Dendritic cell treated with granulocyte-macrophage colony-stimulating factor and Interleukin-4, amounts not matched to agents 40 ng/mL and 50 ng/mL, for 4 days (primary cell): ENCODE data around the gene CKS1B.

Source experiments
- H3K27ac Mint-ChIP-seq: one replicate; pipeline ENCODE4 v1.8.0; 2022; ENCODE audit warnings: mild to moderate bottlenecking, mixed read lengths
- H3K27me3 Mint-ChIP-seq: one replicate; pipeline ENCODE4 v1.8.0; 2022; ENCODE audit warnings: mild to moderate bottlenecking, mixed read lengths
- H3K36me3 Mint-ChIP-seq: one replicate; pipeline ENCODE4 v1.8.0; 2022; ENCODE audit warnings: low read depth, mixed read lengths
- H3K4me1 Mint-ChIP-seq: one replicate; pipeline ENCODE4 v1.8.0; 2022; ENCODE audit warnings: low read depth, mixed read lengths
- H3K4me3 Mint-ChIP-seq: one replicate; pipeline ENCODE4 v1.8.0; 2022; ENCODE audit warnings: mild to moderate bottlenecking, moderate library complexity, mixed read lengths
- H3K9me3 Mint-ChIP-seq: one replicate; pipeline ENCODE4 v1.8.0; 2022; ENCODE audit warnings: mixed read lengths
- intact Hi-C: fragments of 100-400 bp; cut with micrococcal nuclease; formaldehyde crosslinking; loops from one replicate; pipeline ENCODE4 v1.15.0; 2022

The CKS1B gene

GRCh38 chr1:154963643-154964042 lies 10.8 kb upstream of the CKS1B start:
- Mint-ChIP-seq H3K9me3 (no peaks in the 10 kb centered on the region), H3K36me3 (peaks cover 83% of the 10 kb centered on the region)

GRCh38 chr1:154964359-154964758 lies 10.1 kb upstream of the CKS1B start:
- Mint-ChIP-seq H3K9me3 (no peaks in the 10 kb centered on the region), H3K27me3 (no peaks in the 10 kb centered on the region), H3K27ac (no peak overlapping the region), H3K4me1 (peaks cover 45% of the 10 kb centered on the region), H3K36me3 (peaks cover 83% of the 10 kb centered on the region), H3K4me3 (no peak overlapping the region)
- intact Hi-C loops: loop anchor here (5.0 to 10.0 kb wide), 2 partner anchors 33 to 120 kb away; no protein-coding TSS in a partner anchor

More at GRCh38 chr1:154963643-154964042, 10.8 kb upstream of the CKS1B start:
- Mint-ChIP-seq H3K4me1 (peaks cover 49% of the 10 kb centered on the region), H3K4me3 (no peak overlapping the region), H3K27me3 (no peaks in the 10 kb centered on the region), H3K27ac (peak overlapping the region; percentile 15)
- intact Hi-C loops: loop anchor here (5.0 to 10.0 kb wide), 2 partner anchors 34 to 121 kb away; no protein-coding TSS in a partner anchor

DNA sequence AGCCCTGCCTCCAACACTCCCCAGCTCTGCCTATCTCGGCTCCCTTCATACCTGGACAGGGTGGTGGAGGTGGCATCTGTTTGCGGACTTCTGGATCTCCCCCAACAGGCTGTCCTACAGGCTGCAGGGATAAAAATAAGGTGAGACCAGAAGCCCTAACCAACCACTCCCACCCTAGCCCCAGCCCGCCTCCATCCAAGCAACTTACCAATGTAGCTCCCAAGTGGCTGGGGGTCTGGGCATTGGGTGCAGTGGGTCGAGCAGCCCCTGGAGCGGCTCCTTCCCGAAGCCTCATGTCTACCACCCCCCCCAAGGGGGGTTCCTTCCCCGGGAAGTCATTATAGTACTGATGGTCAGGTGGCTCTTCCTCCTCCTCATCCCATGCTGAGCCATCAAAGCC lies 8.4 kb upstream of the CKS1B start:
- no peaks in the 10 kb centered on the region for H3K27me3 Mint-ChIP-seq
- no peak overlapping the region for H3K4me3 Mint-ChIP-seq
- H3K9me3 Mint-ChIP-seq: no peaks in the 10 kb centered on the region
- H3K36me3 Mint-ChIP-seq: peaks cover 86% of the 10 kb centered on the region
- H3K27ac Mint-ChIP-seq: no peak overlapping the region
- peaks cover 29% of the 10 kb centered on the region for H3K4me1 Mint-ChIP-seq
- intact Hi-C loops: loop anchor here (10.0 kb wide), 1 partner anchor 119 kb away; no protein-coding TSS in a partner anchor

DNA sequence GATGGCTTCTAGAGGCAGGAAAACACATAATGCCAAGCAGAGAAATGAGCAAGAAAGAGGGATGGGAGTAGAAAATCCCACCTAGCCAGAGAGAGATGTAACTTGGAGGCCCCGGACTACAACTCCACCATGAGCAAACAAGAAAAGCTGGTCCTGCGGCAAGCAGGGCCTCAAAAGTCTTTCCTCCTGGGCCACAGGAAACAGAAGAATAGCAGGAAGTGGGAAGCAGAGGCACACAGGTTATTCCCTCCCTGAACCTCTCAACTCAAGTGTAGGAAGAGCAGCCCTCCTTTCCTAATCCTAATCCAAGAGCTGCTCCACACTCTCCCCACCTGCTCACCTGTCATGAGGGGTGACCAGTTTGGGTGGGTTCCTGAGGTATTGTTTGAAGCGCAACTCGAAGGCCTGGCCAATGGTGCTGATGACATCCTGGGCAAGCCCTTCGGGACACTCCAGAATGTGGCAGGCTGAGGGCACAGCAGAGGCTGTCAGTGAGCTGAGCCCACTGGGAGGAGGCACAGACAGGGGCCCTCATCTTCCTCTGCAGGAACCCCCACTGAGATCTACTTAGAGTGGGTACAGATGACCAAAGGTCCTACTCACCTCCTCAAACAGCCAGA lies 7.0 kb upstream of the CKS1B start:
- Mint-ChIP-seq H3K27ac (no peak overlapping the region), H3K27me3 (no peaks in the 10 kb centered on the region), H3K4me3 (no peak overlapping the region), H3K9me3 (no peaks in the 10 kb centered on the region), H3K4me1 (peaks cover 23% of the 10 kb centered on the region), H3K36me3 (peaks cover 94% of the 10 kb centered on the region)
- intact Hi-C loops: loop anchor here (10.0 kb wide), 1 partner anchor 117 kb away; no protein-coding TSS in a partner anchor

DNA sequence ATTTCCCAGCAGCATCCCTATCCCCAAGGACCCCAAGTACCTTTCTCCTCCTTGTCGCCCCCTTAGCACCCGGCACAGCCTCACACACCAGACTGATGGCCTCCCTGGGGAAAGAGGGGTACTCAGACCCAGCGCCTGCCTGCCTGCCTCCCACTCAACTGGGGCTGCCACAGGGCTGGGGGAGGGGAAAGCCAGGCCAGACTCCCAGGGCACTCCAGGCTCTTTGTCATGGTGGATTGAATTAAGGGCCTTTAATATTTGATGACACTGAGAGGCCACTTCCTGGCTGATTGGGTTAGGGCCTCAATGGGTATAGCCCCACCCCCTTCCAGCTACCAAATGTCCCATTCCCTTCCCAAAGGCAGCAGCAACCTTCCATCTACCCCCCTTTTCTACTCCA lies 5.8 kb upstream of the CKS1B start:
- Mint-ChIP-seq H3K27ac (peak overlapping the region; percentile 52), H3K36me3 (peaks cover 87% of the 10 kb centered on the region), H3K9me3 (no peaks in the 10 kb centered on the region), H3K4me3 (no peak overlapping the region), H3K27me3 (no peaks in the 10 kb centered on the region), H3K4me1 (peaks cover 11% of the 10 kb centered on the region)
- intact Hi-C loops: loop anchor here (10.0 kb wide), 1 partner anchor 116 kb away; no protein-coding TSS in a partner anchor

DNA sequence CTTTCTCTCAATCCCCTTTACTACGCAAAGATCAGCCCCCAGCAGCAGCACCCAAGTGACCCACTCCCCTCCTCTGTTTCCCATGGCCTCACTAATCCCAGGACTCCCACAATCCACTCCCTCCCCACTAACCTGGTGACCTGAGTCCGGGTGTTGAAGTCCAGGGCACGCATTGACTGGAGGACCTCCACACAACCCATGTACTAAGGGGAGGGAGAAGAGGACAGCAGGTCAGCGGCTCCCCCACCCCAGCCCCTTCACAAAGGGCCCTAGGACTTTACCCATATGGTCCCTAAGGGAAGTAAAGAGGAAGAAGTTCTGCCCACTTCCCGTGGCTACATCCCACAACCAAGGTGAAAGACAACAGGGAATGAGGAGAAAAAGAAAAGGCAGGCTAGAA lies 5.2 kb upstream of the CKS1B start:
- no peaks in the 10 kb centered on the region for H3K9me3 Mint-ChIP-seq
- peak overlapping the region; percentile 37 for H3K4me3 Mint-ChIP-seq
- H3K4me1 Mint-ChIP-seq: peaks cover 7% of the 10 kb centered on the region
- H3K27ac Mint-ChIP-seq: peak overlapping the region; percentile 26
- H3K36me3 Mint-ChIP-seq: peaks cover 81% of the 10 kb centered on the region
- H3K27me3 Mint-ChIP-seq: no peaks in the 10 kb centered on the region
- intact Hi-C loops: loop anchor here (10.0 kb wide), 1 partner anchor 116 kb away; no protein-coding TSS in a partner anchor

- Mint-ChIP-seq H3K4me1 (peaks cover 7% of the 10 kb centered on the region), H3K27ac (peak overlapping the region; percentile 26), H3K27me3 (no peaks in the 10 kb centered on the region), H3K9me3 (no peaks in the 10 kb centered on the region), H3K36me3 (peaks cover 74% of the 10 kb centered on the region), H3K4me3 (peak overlapping the region; percentile 80)
- intact Hi-C loops: loop anchor here (5.0 to 10.0 kb wide), 2 partner anchors 37 to 115 kb away; no protein-coding TSS in a partner anchor
Measured at GRCh38 chr1:154969860-154970452, 4.5 kb upstream of the CKS1B start.

DNA sequence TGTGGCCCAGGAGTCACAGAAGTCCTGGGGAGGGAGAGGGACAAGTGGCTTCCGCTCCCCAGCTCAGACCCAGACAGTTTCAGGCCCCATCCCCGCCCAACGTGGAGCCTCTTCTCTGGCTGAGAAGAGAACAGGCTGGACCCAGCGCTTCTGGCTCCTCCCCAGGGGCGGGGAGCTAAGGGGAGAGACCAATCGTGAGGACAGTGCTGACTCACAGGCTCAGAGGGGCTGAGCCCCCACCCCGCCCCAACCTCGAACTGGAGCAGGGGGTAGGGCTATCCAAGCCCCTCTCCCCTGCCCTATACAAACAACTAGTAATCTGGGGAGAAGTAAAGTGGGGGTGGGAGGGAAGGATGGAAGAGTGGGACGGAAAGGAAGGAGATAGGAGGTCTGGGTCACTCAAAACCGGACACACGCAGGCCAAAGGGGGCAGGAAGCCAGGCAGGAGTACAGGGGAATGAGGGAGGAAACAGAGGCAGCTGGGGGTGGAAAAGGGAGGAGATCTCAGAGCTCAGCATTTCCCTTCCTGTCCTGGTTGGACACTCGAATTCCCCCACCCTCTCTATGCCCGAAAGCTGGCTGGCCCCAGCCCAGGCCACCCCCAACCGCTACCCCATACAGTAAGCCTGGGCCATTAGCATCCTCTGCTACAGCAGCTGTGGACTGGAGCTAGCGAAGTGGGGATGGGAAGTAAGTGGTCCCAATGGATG lies 3.7 kb upstream of the CKS1B start, which contains the start of gene SHC1:
Gene SHC1 (minus strand): TSS at position 117 of the 710 bp plus-strand sequence. CDS start 221 bp downstream, outside the sequence.
- Mint-ChIP-seq H3K4me3 (peak within 1 kb of the TSS; percentile 80), H3K4me1 (no peaks in the 10 kb centered on the region), H3K36me3 (peaks cover 66% of the 10 kb centered on the region), H3K9me3 (no peaks in the 10 kb centered on the region), H3K27ac (peak within 1 kb of the TSS; percentile 26), H3K27me3 (no peaks in the 10 kb centered on the region)
- intact Hi-C loops: loop anchor here (5.0 kb wide), 1 partner anchor 37 kb away; no protein-coding TSS in a partner anchor

DNA sequence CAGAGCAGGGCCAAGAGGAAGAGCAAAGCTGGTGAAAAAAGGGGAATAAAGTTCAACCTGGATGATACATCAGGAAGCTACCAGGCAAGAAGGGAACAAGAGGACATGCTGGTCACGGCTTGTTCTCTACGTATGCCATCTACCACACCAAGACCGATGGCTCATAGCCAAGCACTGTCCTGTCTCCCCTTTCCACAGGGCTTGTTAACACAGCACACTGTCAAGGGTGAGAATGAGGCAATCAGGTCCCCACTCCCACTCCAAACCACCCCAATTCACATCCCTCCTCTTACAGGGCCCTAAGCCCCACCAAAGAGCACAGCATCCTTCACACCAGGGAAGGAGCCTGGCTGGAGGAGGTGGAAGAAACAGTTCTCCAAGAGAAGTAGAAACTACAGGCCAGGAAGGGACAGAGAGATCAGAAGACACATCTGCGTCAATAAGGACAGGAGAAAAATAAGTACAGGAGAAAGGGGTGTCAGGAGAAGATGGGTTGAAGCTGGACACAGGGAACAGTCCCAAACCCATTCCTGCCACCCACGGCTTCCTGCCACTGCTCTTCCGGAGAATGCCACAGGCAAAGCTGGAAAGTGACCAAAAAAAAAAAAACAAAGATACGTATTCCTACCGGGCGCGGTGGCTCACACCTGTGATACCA lies 3.0 kb upstream of the CKS1B start:
- no peaks in the 10 kb centered on the region for H3K4me1 Mint-ChIP-seq
- H3K9me3 Mint-ChIP-seq: no peaks in the 10 kb centered on the region
- H3K4me3 Mint-ChIP-seq: peak overlapping the region; percentile 80
- intact Hi-C loops: loop anchor here (5.0 kb wide), 1 partner anchor 36 kb away; no protein-coding TSS in a partner anchor
- no peaks in the 10 kb centered on the region for H3K27me3 Mint-ChIP-seq
- H3K27ac Mint-ChIP-seq: no peak overlapping the region
- H3K36me3 Mint-ChIP-seq: peaks cover 59% of the 10 kb centered on the region

- Mint-ChIP-seq H3K36me3 (peaks cover 52% of the 10 kb centered on the region), H3K4me1 (no peaks in the 10 kb centered on the region), H3K27me3 (no peaks in the 10 kb centered on the region), H3K27ac (no peak overlapping the region), H3K4me3 (no peak overlapping the region), H3K9me3 (no peaks in the 10 kb centered on the region)
- intact Hi-C loops: loop anchor here (5.0 kb wide), 1 partner anchor 35 kb away; no protein-coding TSS in a partner anchor
Measured at GRCh38 chr1:154972213-154972516, 2.3 kb upstream of the CKS1B start.

- peaks cover 47% of the 10 kb centered on the region for H3K36me3 Mint-ChIP-seq
- H3K4me3 Mint-ChIP-seq: no peak overlapping the region
- intact Hi-C loops: loop anchor here (5.0 kb wide), 1 partner anchor 35 kb away; no protein-coding TSS in a partner anchor
- no peaks in the 10 kb centered on the region for H3K9me3 Mint-ChIP-seq
- H3K27me3 Mint-ChIP-seq: no peaks in the 10 kb centered on the region
- H3K27ac Mint-ChIP-seq: no peak overlapping the region
- H3K4me1 Mint-ChIP-seq: no peaks in the 10 kb centered on the region
Measured at GRCh38 chr1:154972517-154973343, 1.8 kb upstream of the CKS1B start.

GRCh38 chr1:154973344-154974101 lies 958 bp upstream of the CKS1B start:
- H3K4me3 Mint-ChIP-seq: no peak overlapping the region
- no peaks in the 10 kb centered on the region for H3K9me3 Mint-ChIP-seq
- H3K27me3 Mint-ChIP-seq: no peaks in the 10 kb centered on the region

More at GRCh38 chr1:154973344-154974101, 958 bp upstream of the CKS1B start:
- intact Hi-C loops: loop anchor here (1.0 to 5.0 kb wide), 3 partner anchors 34 to 78 kb away; partner anchors contain the start of gene ADAM15
- H3K4me1 Mint-ChIP-seq: no peaks in the 10 kb centered on the region
- H3K27ac Mint-ChIP-seq: no peak overlapping the region
- H3K36me3 Mint-ChIP-seq: peaks cover 39% of the 10 kb centered on the region
